Left kidney (tissue), 2 donors: Measurements from ENCODE around the gene EDRF1. TPM values are rescaled to one million over a fixed set of nuclear protein-coding genes. Genes with fewer than 3 reads are reported as not detected.
A peak's percentile ranks its signal among the peaks of the same experiment; 100 is the strongest.

Experiments used
- DNase-seq: peaks from one replicate; pipeline ENCODE4 v3.0.0-alpha.2; 2013
- polyA plus RNA-seq: library from polyadenylated mRNA; unstranded; fragments of 120-200 nt; gene quantifications from one replicate; pipeline ENCODE4 v1.2.1, GENCODE V29; 2013; ENCODE audit not compliant: insufficient read length

EDRF1 gene
- polyA plus RNA-seq, 1 donor = 58.4 TPM

- no peak for DNase-seq
These were observed 66.3 kb downstream of the EDRF1 start for GRCh38 chr10:125785791-125786190.

GRCh38 chr10:125788156-125789034 is 68.9 kb downstream of the EDRF1 start:
- no peak for DNase-seq

- DNase-seq = no peak
These were observed 73.1 kb downstream of the EDRF1 start for GRCh38 chr10:125792342-125793300.

- no peak for DNase-seq
These were observed 75.6 kb downstream of the EDRF1 start for GRCh38 chr10:125795128-125795527.

GRCh38 chr10:125795637-125796190 is 76.2 kb downstream of the EDRF1 start:
- no peak for DNase-seq

GRCh38 chr10:125797424-125797823 is 77.9 kb downstream of the EDRF1 start:
- DNase-seq = no peak

- DNase-seq = no peak
These were observed 78.6 kb downstream of the EDRF1 start for GRCh38 chr10:125797994-125798662.

- DNase-seq = no peak
These were observed 80.1 kb downstream of the EDRF1 start for GRCh38 chr10:125799451-125800182.

- DNase-seq = no peak
These were observed 82.1 kb downstream of the EDRF1 start for GRCh38 chr10:125801574-125801973.

GRCh38 chr10:125802131-125802530 is 82.6 kb downstream of the EDRF1 start:
- DNase-seq = no peak

GRCh38 chr10:125802739-125803138 is 83.2 kb downstream of the EDRF1 start:
- no peak for DNase-seq

GRCh38 chr10:125808047-125808446 is 88.5 kb downstream of the EDRF1 start:
- no peak for DNase-seq

- DNase-seq = no peak
These were observed 91.7 kb downstream of the EDRF1 start for GRCh38 chr10:125811251-125811650.

- peak; percentile 3 for DNase-seq
These were observed 92.7 kb downstream of the EDRF1 start for GRCh38 chr10:125812128-125812750.

Other genes with a start within 250 kb of the EDRF1 start
- not detected for gene TEX36, start 36.5 kb upstream of the EDRF1 start, polyA plus RNA-seq
- 0.30 TPM for gene MMP21, start 56.1 kb downstream of the EDRF1 start, polyA plus RNA-seq
- gene UROS, start 103.5 kb downstream of the EDRF1 start, polyA plus RNA-seq = 70.2 TPM
- 96.8 TPM for gene BCCIP, start 103.8 kb downstream of the EDRF1 start, polyA plus RNA-seq
- gene DHX32, start 161.6 kb downstream of the EDRF1 start, polyA plus RNA-seq = 28.3 TPM
- 13.1 TPM for gene FANK1, start 176.9 kb downstream of the EDRF1 start, polyA plus RNA-seq